OCI-LY3 (cell line): ENCODE measurements around the gene GON7.

ENCODE experiments used
- CTCF ChIP-seq: fragments of 200-600, 300-600 bp; sonication (generic); IDR thresholded peaks from 2 replicates; pipeline ENCODE4 v1.5.1; 2014; ENCODE audit warnings: antibody characterized with exemption, low read length, low read depth
- EZH2phosphoT487 ChIP-seq: fragments of 200-600 bp; shearing (Covaris generic); IDR thresholded peaks from 2 replicates; pipeline ENCODE4 v1.6.1; 2018; ENCODE audit warnings: antibody characterized with exemption, mixed run types, low read depth

DNA sequence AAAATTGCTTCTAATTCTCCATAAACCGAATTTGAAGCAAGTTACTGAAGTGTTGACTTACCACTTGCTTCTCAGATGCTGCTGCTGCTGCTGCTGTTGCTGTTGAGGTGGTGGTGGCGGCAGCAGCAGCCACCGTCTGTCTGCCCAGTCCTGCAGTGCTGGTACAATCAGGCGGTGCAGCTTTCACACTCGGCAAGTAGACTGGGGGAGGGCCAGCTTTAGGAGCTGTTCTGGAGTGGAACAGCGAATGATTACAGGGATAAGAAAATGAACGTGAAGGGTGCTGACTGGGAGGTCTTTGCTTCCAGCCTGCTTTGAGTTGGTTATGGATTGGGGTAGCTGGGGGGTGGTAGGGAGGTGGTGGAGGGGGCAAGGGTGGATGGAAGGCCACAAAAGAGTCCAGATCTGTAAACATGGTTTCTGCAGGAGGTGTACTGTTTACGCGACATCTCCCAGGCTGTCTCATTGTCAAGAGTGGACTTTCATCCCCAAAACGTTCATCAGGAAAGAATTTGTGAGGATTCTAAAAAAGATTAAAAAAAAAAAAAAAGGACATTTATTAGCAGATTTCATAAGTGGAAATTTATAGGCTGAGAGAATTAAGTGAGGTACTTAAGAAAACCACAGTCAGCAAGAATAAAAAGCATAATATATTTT, 39.0 kb upstream of the GON7 start:
- no peak for TF ChIP-seq CTCF
- TF ChIP-seq EZH2phosphoT487 = no peak
